Osteocyte (in vitro differentiated cells): Measurements from ENCODE around the gene LIPF. TPM values are rescaled to one million over a fixed set of nuclear protein-coding genes. Genes with fewer than 3 reads are reported as not detected.

ENCODE experiments used
- DNase-seq: peaks from one replicate; pipeline ENCODE4 v3.0.0; 2021; ENCODE audit warnings: mixed read lengths; ENCODE audit not compliant: unreplicated experiment; ENCODE audit errors: extremely low spot score
- H3K27ac Mint-ChIP-seq: one replicate; pipeline ENCODE4 v1.8.0; 2021; ENCODE audit warnings: mild to moderate bottlenecking, mixed read lengths; ENCODE audit not compliant: unreplicated experiment
- H3K27me3 Mint-ChIP-seq: one replicate; pipeline ENCODE4 v1.8.0; 2021; ENCODE audit warnings: mixed read lengths; ENCODE audit not compliant: unreplicated experiment
- H3K36me3 Mint-ChIP-seq: one replicate; pipeline ENCODE4 v1.8.0; 2021; ENCODE audit warnings: mixed read lengths; ENCODE audit not compliant: unreplicated experiment
- H3K4me1 Mint-ChIP-seq: one replicate; pipeline ENCODE4 v1.8.0; 2021; ENCODE audit warnings: mixed read lengths; ENCODE audit not compliant: unreplicated experiment
- H3K4me3 Mint-ChIP-seq: one replicate; pipeline ENCODE4 v1.8.0; 2021; ENCODE audit warnings: mild to moderate bottlenecking, moderate library complexity, mixed read lengths; ENCODE audit not compliant: unreplicated experiment
- H3K9me3 Mint-ChIP-seq: one replicate; pipeline ENCODE4 v1.8.0; 2021; ENCODE audit warnings: mixed read lengths; ENCODE audit not compliant: unreplicated experiment
- CTCF ChIP-seq: fragments of 200-600 bp; sonication (generic); IDR thresholded peaks from 2 replicates; pipeline ENCODE4 v1.5.0; 2021; ENCODE audit warnings: antibody characterized with exemption, mild to moderate bottlenecking, moderate library complexity
- long read RNA-seq: library from polyadenylated mRNA; unstranded; transcript quantifications from one replicate; pipeline ENCODE4 v2.0.0, GENCODE V29; 2021
- total RNA-seq: library from RNA; stranded (reverse); gene quantifications from 2 replicates; pipeline ENCODE4 v1.2.1, GENCODE V29; 2021

The LIPF gene
- total RNA-seq = not detected in 2 replicates
- long read RNA-seq = 0 reads

- Mint-ChIP-seq H3K36me3 (no peaks in the 10 kb centered on the region), H3K4me3 (no peak within 1 kb of the TSS), H3K9me3 (no peaks in the 10 kb centered on the region), H3K27ac (no peak within 1 kb of the TSS), H3K27me3 (no peaks in the 10 kb centered on the region), H3K4me1 (peaks cover 16% of the 10 kb centered on the region)
- TF ChIP-seq CTCF = no peak
- no peak for DNase-seq
Observed at GRCh38 chr10:88664142-88664541, at the start of gene LIPF. LIPF (plus strand) TSS chr10:88664442; CDS start chr10:88667298, 2,856 bp downstream.

GRCh38 chr10:88616250-88616977 lies 47.8 kb upstream of the LIPF start:
- Mint-ChIP-seq H3K27me3 (peaks cover 9% of the 10 kb centered on the region), H3K27ac (no peak overlapping the region), H3K4me1 (no peaks in the 10 kb centered on the region), H3K4me3 (no peak overlapping the region), H3K9me3 (peaks cover under 1% of the 10 kb centered on the region), H3K36me3 (no peaks in the 10 kb centered on the region)
- TF ChIP-seq CTCF = no peak
- DNase-seq = no peak

GRCh38 chr10:88617772-88618300 lies 46.4 kb upstream of the LIPF start:
- TF ChIP-seq CTCF = no peak
- H3K27ac Mint-ChIP-seq = no peak overlapping the region
- no peak for DNase-seq
- no peaks in the 10 kb centered on the region for H3K9me3 Mint-ChIP-seq
- no peaks in the 10 kb centered on the region for H3K36me3 Mint-ChIP-seq
- H3K27me3 Mint-ChIP-seq = peaks cover 2% of the 10 kb centered on the region
- no peak overlapping the region for H3K4me3 Mint-ChIP-seq
- no peaks in the 10 kb centered on the region for H3K4me1 Mint-ChIP-seq

GRCh38 chr10:88618496-88618895 lies 45.7 kb upstream of the LIPF start:
- H3K36me3 Mint-ChIP-seq = no peaks in the 10 kb centered on the region
- H3K27me3 Mint-ChIP-seq = peaks cover 2% of the 10 kb centered on the region
- no peaks in the 10 kb centered on the region for H3K9me3 Mint-ChIP-seq
- H3K4me1 Mint-ChIP-seq = no peaks in the 10 kb centered on the region
- no peak for DNase-seq
- H3K4me3 Mint-ChIP-seq = no peak overlapping the region
- no peak overlapping the region for H3K27ac Mint-ChIP-seq
- no peak for TF ChIP-seq CTCF

- Mint-ChIP-seq H3K4me3 (no peak overlapping the region), H3K36me3 (no peaks in the 10 kb centered on the region), H3K9me3 (no peaks in the 10 kb centered on the region), H3K4me1 (no peaks in the 10 kb centered on the region), H3K27ac (no peak overlapping the region), H3K27me3 (peaks cover 2% of the 10 kb centered on the region)
- DNase-seq = no peak
- no peak for TF ChIP-seq CTCF
Observed at GRCh38 chr10:88620441-88620840, 43.8 kb upstream of the LIPF start.
